ENCODE data around the gene AIF1L. TPM values are rescaled to one million over a fixed set of nuclear protein-coding genes. Genes with fewer than 3 reads are reported as not detected.

Gene AIF1L
- polyA plus RNA-seq, 3 donors: not detected

GRCh38 chr9:131129183-131129582, 32.9 kb downstream of the AIF1L start:
- no peak for TF ChIP-seq CTCF (IDR thresholded peaks at IDR 0.05)
- Histone ChIP-seq H2AFZ (ENCODE audit: insufficient read depth, low read depth, low read length, poor library complexity, severe bottlenecking) (no peak overlapping the region), H3K36me3 (replicated peaks in 1 of 2; ENCODE audit: control insufficient read depth in 1 of 2, insufficient read depth in 2 of 2, low read length in 2 of 2) (peaks cover 65 to 73% of the 10 kb centered on the region in 2 donors), H3K4me2 (replicated peaks; ENCODE audit: extremely low read depth, low read length, poor library complexity, severe bottlenecking) (no peak overlapping the region), H3K9me3 (replicated peaks in 1 of 2; ENCODE audit: control insufficient read depth in 1 of 2, insufficient read depth in 1 of 2, low read length in 2 of 2) (no peaks in the 10 kb centered on the region), H3K27me3 (ENCODE audit: control insufficient read depth in 2 of 2, insufficient read depth in 2 of 2, low read length in 2 of 2) (no peaks in the 10 kb centered on the region), H3K4me1 (ENCODE audit: control insufficient read depth in 1 of 2, insufficient read depth in 2 of 2, low read length in 2 of 2) (peaks cover 12 to 19% of the 10 kb centered on the region in 2 donors), H3K79me2 (ENCODE audit: insufficient read depth, low read length) (peaks cover 26% of the 10 kb centered on the region), H3K27ac (ENCODE audit: low read depth in 1 of 2, low read length in 2 of 2) (no peak overlapping the region), H3K4me3 (replicated peaks in 1 of 3; ENCODE audit: low read depth in 2 of 3, low read length in 3 of 3) (no peak overlapping the region), H4K20me1 (ENCODE audit: insufficient read depth, low read length) (no peaks in the 10 kb centered on the region), H3K9ac (ENCODE audit: insufficient read depth, low read length, poor library complexity, severe bottlenecking) (no peak overlapping the region)
- Mint-ChIP-seq H3K4me1 (peaks cover 13% of the 10 kb centered on the region), H3K9me3 (peaks cover 0 to 3% (median 0%) of the 10 kb centered on the region in 7 donors), H3K27me3 (ENCODE audit: low read depth in 3 of 3) (peaks cover 0 to 2% (median 0%) of the 10 kb centered on the region in 3 donors), H3K4me3 (no peak overlapping the region), H3K36me3 (peaks cover 57 to 68% of the 10 kb centered on the region in 2 donors), H3K27ac (no peak overlapping the region)
- intact Hi-C loops (cut with micrococcal nuclease): loop anchor here in 1 of 2 donors (5.0 kb wide), 2 partner anchors 417 to 437 kb away; partner anchors contain the start of gene EXOSC2
- 83% methylated on average over 1 of the region's 3 CpGs for WGBS (ENCODE audit: insufficient coverage)
- DNase-seq: no peak

GRCh38 chr9:131138676-131139075, 42.3 kb downstream of the AIF1L start:
- no peak for TF ChIP-seq CTCF (IDR thresholded peaks at IDR 0.05)
- Histone ChIP-seq H3K4me2 (replicated peaks; ENCODE audit: extremely low read depth, low read length, poor library complexity, severe bottlenecking) (no peak overlapping the region), H3K4me3 (replicated peaks in 1 of 3; ENCODE audit: low read depth in 2 of 3, low read length in 3 of 3) (no peak overlapping the region), H3K27ac (ENCODE audit: low read depth in 1 of 2, low read length in 2 of 2) (no peak overlapping the region), H3K27me3 (ENCODE audit: control insufficient read depth in 2 of 2, insufficient read depth in 2 of 2, low read length in 2 of 2) (no peaks in the 10 kb centered on the region), H4K20me1 (ENCODE audit: insufficient read depth, low read length) (no peaks in the 10 kb centered on the region), H3K9me3 (replicated peaks in 1 of 2; ENCODE audit: control insufficient read depth in 1 of 2, insufficient read depth in 1 of 2, low read length in 2 of 2) (no peaks in the 10 kb centered on the region), H3K9ac (ENCODE audit: insufficient read depth, low read length, poor library complexity, severe bottlenecking) (no peak overlapping the region), H2AFZ (ENCODE audit: insufficient read depth, low read depth, low read length, poor library complexity, severe bottlenecking) (no peak overlapping the region), H3K79me2 (ENCODE audit: insufficient read depth, low read length) (no peaks in the 10 kb centered on the region), H3K36me3 (replicated peaks in 1 of 2; ENCODE audit: control insufficient read depth in 1 of 2, insufficient read depth in 2 of 2, low read length in 2 of 2) (peaks cover 99% of the 10 kb centered on the region in 2 donors), H3K4me1 (ENCODE audit: control insufficient read depth in 1 of 2, insufficient read depth in 2 of 2, low read length in 2 of 2) (no peaks in the 10 kb centered on the region)
- Mint-ChIP-seq H3K4me3 (no peak overlapping the region), H3K36me3 (peaks cover 91 to 94% of the 10 kb centered on the region in 2 donors), H3K4me1 (no peaks in the 10 kb centered on the region), H3K27ac (peak overlapping the region in 2 of 7 donors; percentile 12 to 18), H3K9me3 (no peaks in the 10 kb centered on the region), H3K27me3 (ENCODE audit: low read depth in 3 of 3) (no peaks in the 10 kb centered on the region)
- intact Hi-C loops (cut with micrococcal nuclease): no loop called here
- 89% methylated on average over 2 of the region's 2 CpGs for WGBS (ENCODE audit: insufficient coverage)
- DNase-seq: no peak
